Activated naive CD8-positive, alpha-beta T cell treated with anti-CD3 and anti-CD28 coated beads, Interleukin-2, amount 10 ng/mL, durations not matched to agents 7 days and 5 days (primary cell): ENCODE measurements around the gene MTG2. TPM values are rescaled to one million over a fixed set of nuclear protein-coding genes. Genes with fewer than 3 reads are reported as not detected.

Source experiments
- ATAC-seq: fragments of 150-1000 bp; cut with Tn5 transposase; one replicate; pipeline ENCODE4 v1.10.0; 2021; ENCODE audit warnings: low read depth, moderate library complexity
- POLR2A ChIA-PET: fragments of 350-600 bp; sonication (Branson Sonifier 250); formaldehyde crosslinking; loops from one replicate; lab custom pipeline; 2021; ENCODE audit warnings: antibody characterized with exemption; lab: Charles Lee
- DNase-seq: peaks from one replicate; pipeline ENCODE4 v3.0.0; 2021
- H3K27ac Mint-ChIP-seq: one replicate; pipeline ENCODE4 v1.8.0; 2022; ENCODE audit warnings: mild to moderate bottlenecking, mixed read lengths
- H3K27me3 Mint-ChIP-seq: one replicate; pipeline ENCODE4 v1.8.0; 2022; ENCODE audit warnings: mild to moderate bottlenecking, moderate library complexity, mixed read lengths
- H3K36me3 Mint-ChIP-seq: one replicate; pipeline ENCODE4 v1.8.0; 2021; ENCODE audit warnings: mild to moderate bottlenecking, mixed read lengths
- H3K4me1 Mint-ChIP-seq: one replicate; pipeline ENCODE4 v1.8.0; 2021; ENCODE audit warnings: mixed read lengths
- H3K4me3 Mint-ChIP-seq: one replicate; pipeline ENCODE4 v1.8.0; 2022; ENCODE audit warnings: mild to moderate bottlenecking, moderate library complexity, mixed read lengths
- H3K9me3 Mint-ChIP-seq: one replicate; pipeline ENCODE4 v1.8.0; 2021; ENCODE audit warnings: mixed read lengths
- total RNA-seq, 2 experiments: library from RNA; stranded (reverse); gene quantifications; one replicate each; pipeline ENCODE4 v1.2.3, GENCODE V29; 2021

Gene MTG2
- total RNA-seq, 2 experiments from 2014 or later = 34.9 to 39.5 TPM

- Mint-ChIP-seq H3K36me3 (no peaks in the 10 kb centered on the region), H3K4me3 (peak overlapping the region; percentile 75), H3K9me3 (no peaks in the 10 kb centered on the region), H3K27me3 (no peaks in the 10 kb centered on the region), H3K4me1 (peaks cover 17% of the 10 kb centered on the region), H3K27ac (peak overlapping the region; percentile 68)
- peak; percentile 50 for DNase-seq
- POLR2A ChIA-PET = interaction anchor here (0.5 kb wide), 1 partner anchor 1750 kb away, joined by 3 read pairs; no protein-coding TSS in a partner anchor
- ATAC-seq = no peak
These were observed 55.9 kb downstream of the MTG2 start for GRCh38 chr20:62238569-62239277.

- DNase-seq (no peak), ATAC-seq (no peak)
- no peaks in the 10 kb centered on the region for H3K9me3 Mint-ChIP-seq
- H3K27me3 Mint-ChIP-seq = no peaks in the 10 kb centered on the region
- POLR2A ChIA-PET = no interaction called here
- peak overlapping the region; percentile 75 for H3K4me3 Mint-ChIP-seq
- peak overlapping the region; percentile 68 for H3K27ac Mint-ChIP-seq
- peaks cover 21% of the 10 kb centered on the region for H3K4me1 Mint-ChIP-seq
- no peaks in the 10 kb centered on the region for H3K36me3 Mint-ChIP-seq
These were observed 56.6 kb downstream of the MTG2 start for GRCh38 chr20:62239278-62239879.

GRCh38 chr20:62240020-62240685 lies 57.3 kb downstream of the MTG2 start:
- Mint-ChIP-seq H3K4me1 (peaks cover 26% of the 10 kb centered on the region), H3K36me3 (no peaks in the 10 kb centered on the region), H3K4me3 (peak overlapping the region; percentile 75), H3K27me3 (no peaks in the 10 kb centered on the region), H3K27ac (no peak overlapping the region), H3K9me3 (no peaks in the 10 kb centered on the region)
- ATAC-seq (no peak), DNase-seq (no peak)
- POLR2A ChIA-PET = no interaction called here

GRCh38 chr20:62241506-62241905 lies 58.7 kb downstream of the MTG2 start:
- no peak for ATAC-seq
- H3K27ac Mint-ChIP-seq = no peak overlapping the region

GRCh38 chr20:62242176-62242575 lies 59.3 kb downstream of the MTG2 start:
- Mint-ChIP-seq H3K4me1 (peaks cover 26% of the 10 kb centered on the region), H3K36me3 (no peaks in the 10 kb centered on the region), H3K27me3 (no peaks in the 10 kb centered on the region), H3K4me3 (no peak overlapping the region), H3K9me3 (no peaks in the 10 kb centered on the region), H3K27ac (no peak overlapping the region)
- no peak for ATAC-seq
- DNase-seq = no peak
- POLR2A ChIA-PET = no interaction called here

More at GRCh38 chr20:62241506-62241905, 58.7 kb downstream of the MTG2 start:
- H3K4me1 Mint-ChIP-seq = peaks cover 26% of the 10 kb centered on the region
- no peaks in the 10 kb centered on the region for H3K9me3 Mint-ChIP-seq
- POLR2A ChIA-PET = no interaction called here
- DNase-seq = no peak
- no peaks in the 10 kb centered on the region for H3K36me3 Mint-ChIP-seq
- H3K27me3 Mint-ChIP-seq = no peaks in the 10 kb centered on the region
- no peak overlapping the region for H3K4me3 Mint-ChIP-seq

GRCh38 chr20:62243106-62243505 lies 60.3 kb downstream of the MTG2 start:
- Mint-ChIP-seq H3K27me3 (no peaks in the 10 kb centered on the region), H3K4me1 (peaks cover 22% of the 10 kb centered on the region), H3K9me3 (no peaks in the 10 kb centered on the region), H3K27ac (no peak overlapping the region), H3K36me3 (no peaks in the 10 kb centered on the region), H3K4me3 (no peak overlapping the region)
- POLR2A ChIA-PET = no interaction called here
- no peak for DNase-seq
- no peak for ATAC-seq

- peak overlapping the region; percentile 44 for H3K4me3 Mint-ChIP-seq
- no peaks in the 10 kb centered on the region for H3K36me3 Mint-ChIP-seq
- H3K9me3 Mint-ChIP-seq = no peaks in the 10 kb centered on the region
- POLR2A ChIA-PET = no interaction called here
- no peak overlapping the region for H3K27ac Mint-ChIP-seq
- no peaks in the 10 kb centered on the region for H3K27me3 Mint-ChIP-seq
- peaks cover 22% of the 10 kb centered on the region for H3K4me1 Mint-ChIP-seq
- ATAC-seq (no peak), DNase-seq (no peak)
These were observed 61.2 kb downstream of the MTG2 start for GRCh38 chr20:62243906-62244515.

- Mint-ChIP-seq H3K27ac (peak overlapping the region; percentile 8), H3K27me3 (no peaks in the 10 kb centered on the region), H3K4me3 (peak overlapping the region; percentile 44), H3K36me3 (no peaks in the 10 kb centered on the region), H3K4me1 (peaks cover 15% of the 10 kb centered on the region), H3K9me3 (no peaks in the 10 kb centered on the region)
- POLR2A ChIA-PET = no interaction called here
- ATAC-seq = peak; percentile 57
- no peak for DNase-seq
These were observed 61.8 kb downstream of the MTG2 start for GRCh38 chr20:62244644-62245108.

GRCh38 chr20:62245911-62246280 lies 63.1 kb downstream of the MTG2 start:
- Mint-ChIP-seq H3K4me3 (no peak overlapping the region), H3K27me3 (no peaks in the 10 kb centered on the region), H3K9me3 (no peaks in the 10 kb centered on the region), H3K36me3 (no peaks in the 10 kb centered on the region), H3K4me1 (peaks cover 11% of the 10 kb centered on the region), H3K27ac (no peak overlapping the region)
- ATAC-seq (no peak), DNase-seq (no peak)
- POLR2A ChIA-PET = no interaction called here

- POLR2A ChIA-PET = no interaction called here
- no peak for ATAC-seq
These were observed 63.6 kb downstream of the MTG2 start for GRCh38 chr20:62246431-62246830.

GRCh38 chr20:62246872-62247652 lies 64.2 kb downstream of the MTG2 start:
- Mint-ChIP-seq H3K4me1 (peaks cover 9% of the 10 kb centered on the region), H3K9me3 (no peaks in the 10 kb centered on the region), H3K27ac (no peak overlapping the region), H3K27me3 (no peaks in the 10 kb centered on the region), H3K36me3 (no peaks in the 10 kb centered on the region), H3K4me3 (no peak overlapping the region)
- ATAC-seq (no peak), DNase-seq (no peak)
- POLR2A ChIA-PET = no interaction called here

More at GRCh38 chr20:62246431-62246830, 63.6 kb downstream of the MTG2 start:
- H3K4me3 Mint-ChIP-seq = no peak overlapping the region
- no peak for DNase-seq
- no peak overlapping the region for H3K27ac Mint-ChIP-seq
- no peaks in the 10 kb centered on the region for H3K9me3 Mint-ChIP-seq
- no peaks in the 10 kb centered on the region for H3K27me3 Mint-ChIP-seq
- no peaks in the 10 kb centered on the region for H3K36me3 Mint-ChIP-seq
- peaks cover 11% of the 10 kb centered on the region for H3K4me1 Mint-ChIP-seq

- no peaks in the 10 kb centered on the region for H3K27me3 Mint-ChIP-seq
- ATAC-seq = no peak
- POLR2A ChIA-PET = no interaction called here
These were observed 66.2 kb downstream of the MTG2 start for GRCh38 chr20:62248890-62249560.

More at GRCh38 chr20:62248890-62249560, 66.2 kb downstream of the MTG2 start:
- Mint-ChIP-seq H3K4me1 (peaks cover 9% of the 10 kb centered on the region), H3K9me3 (no peaks in the 10 kb centered on the region), H3K4me3 (no peak overlapping the region), H3K27ac (no peak overlapping the region), H3K36me3 (no peaks in the 10 kb centered on the region)
- no peak for DNase-seq
